Activated CD8-positive, alpha-beta memory T cell treated with anti-CD3 and anti-CD28 coated beads, Interleukin-2, amount 50 U/mL, for 4 hours (primary cell): ENCODE measurements around the gene ADAMTS14.

Experiments
- DNase-seq: peaks from one replicate; pipeline ENCODE4 v3.0.0-alpha.2; 2020

The ADAMTS14 gene

DNA sequence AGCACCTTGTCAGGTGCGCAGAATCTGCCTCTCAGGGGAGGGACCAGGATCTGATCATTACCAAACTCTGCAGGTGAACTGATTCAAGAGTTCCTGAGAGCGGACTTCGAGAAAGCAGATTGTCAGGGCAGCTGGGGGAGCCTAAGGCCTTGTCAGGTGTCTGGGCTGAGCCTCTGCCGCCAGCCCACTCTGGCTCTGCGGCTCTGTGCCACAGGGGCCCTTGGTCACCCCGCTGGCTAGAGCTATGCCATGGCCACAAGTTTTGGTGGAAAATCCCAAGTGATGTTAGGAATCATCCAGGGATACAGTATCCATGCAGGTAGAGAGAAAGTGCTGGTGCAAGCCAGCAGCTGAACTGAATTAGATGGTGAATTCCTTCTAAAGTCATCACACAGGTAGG, 4.2 kb downstream of the ADAMTS14 start:
- no peak for DNase-seq

DNA sequence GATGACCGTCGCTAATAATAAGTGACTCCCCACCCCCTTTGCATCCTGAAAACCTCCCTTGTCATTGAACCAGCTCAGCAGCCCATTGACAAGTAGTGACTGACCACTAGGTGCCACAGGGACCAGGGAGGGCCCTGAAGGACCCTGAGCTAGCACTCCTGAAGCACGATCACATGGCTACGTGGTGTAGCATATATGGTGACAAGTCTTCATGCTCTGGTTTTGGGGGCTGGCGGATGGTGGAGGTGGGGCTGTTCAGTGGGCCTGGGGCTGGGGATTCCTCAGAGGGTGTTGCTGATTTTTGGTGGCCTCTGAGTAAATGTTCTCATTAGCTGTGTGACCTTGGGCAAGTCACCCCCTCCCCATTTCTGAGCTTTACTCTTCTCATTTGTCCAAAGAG, 4.7 kb downstream of the ADAMTS14 start:
- no peak for DNase-seq

- DNase-seq = no peak
Observed at GRCh38 chr10:70677620-70678249, 5.4 kb downstream of the ADAMTS14 start.

GRCh38 chr10:70678250-70678635, 5.9 kb downstream of the ADAMTS14 start:
- DNase-seq = no peak

DNA sequence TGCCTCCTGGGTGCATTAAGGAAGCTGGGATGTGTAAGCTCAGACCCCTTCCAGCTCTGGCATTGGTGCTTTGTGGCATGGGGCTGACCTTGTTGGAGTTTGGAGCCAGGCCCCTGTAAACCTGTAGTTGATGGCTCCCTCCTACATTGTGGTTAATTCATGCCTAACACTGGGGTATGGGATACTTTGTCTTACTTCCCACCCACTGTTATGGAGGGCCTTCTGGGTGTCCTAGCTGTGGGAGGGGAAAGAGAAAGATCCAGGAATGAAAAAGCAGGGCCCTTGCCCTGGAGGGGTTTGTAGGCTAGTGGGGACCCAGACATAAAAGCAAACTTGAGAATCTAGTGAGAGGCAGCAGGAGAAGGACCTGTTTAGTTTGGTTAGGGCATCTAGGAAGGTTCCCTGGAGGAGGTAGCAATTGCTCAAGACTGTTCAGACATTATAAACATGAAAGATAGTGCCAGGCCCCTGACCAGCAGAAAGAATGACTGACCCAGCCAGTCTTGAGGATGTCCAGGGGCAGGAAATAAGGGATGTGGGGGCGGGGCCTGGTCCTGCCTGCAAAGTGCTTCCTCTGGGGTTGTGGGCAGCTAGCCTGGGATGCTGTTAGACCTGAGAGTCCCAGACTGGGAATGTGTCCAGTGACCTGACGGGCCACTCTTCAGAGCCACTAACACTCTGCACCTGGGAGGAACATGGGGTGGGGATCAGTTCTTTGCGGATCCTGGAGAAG, 6.6 kb downstream of the ADAMTS14 start:
- no peak for DNase-seq

DNA sequence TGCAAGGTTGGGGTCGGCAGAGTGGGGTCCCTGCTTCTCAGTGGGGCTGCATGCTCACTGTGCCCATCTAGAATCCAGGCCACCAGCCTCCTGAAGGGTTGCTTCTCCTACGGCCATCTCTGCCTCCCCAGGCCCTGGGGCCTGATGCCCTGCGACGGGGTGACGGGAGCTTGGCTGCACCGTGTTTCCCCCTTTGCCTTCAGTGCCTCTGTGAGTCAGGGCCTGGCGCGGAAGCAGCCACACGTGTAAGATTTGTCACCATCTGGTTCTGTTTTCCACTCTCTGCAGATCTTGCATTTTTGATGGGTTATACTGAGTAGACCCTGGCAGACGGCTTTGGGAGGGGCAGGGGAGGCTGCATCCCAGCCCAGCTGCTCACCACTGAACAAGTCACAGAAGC, 7.2 kb downstream of the ADAMTS14 start:
- DNase-seq = no peak

DNA sequence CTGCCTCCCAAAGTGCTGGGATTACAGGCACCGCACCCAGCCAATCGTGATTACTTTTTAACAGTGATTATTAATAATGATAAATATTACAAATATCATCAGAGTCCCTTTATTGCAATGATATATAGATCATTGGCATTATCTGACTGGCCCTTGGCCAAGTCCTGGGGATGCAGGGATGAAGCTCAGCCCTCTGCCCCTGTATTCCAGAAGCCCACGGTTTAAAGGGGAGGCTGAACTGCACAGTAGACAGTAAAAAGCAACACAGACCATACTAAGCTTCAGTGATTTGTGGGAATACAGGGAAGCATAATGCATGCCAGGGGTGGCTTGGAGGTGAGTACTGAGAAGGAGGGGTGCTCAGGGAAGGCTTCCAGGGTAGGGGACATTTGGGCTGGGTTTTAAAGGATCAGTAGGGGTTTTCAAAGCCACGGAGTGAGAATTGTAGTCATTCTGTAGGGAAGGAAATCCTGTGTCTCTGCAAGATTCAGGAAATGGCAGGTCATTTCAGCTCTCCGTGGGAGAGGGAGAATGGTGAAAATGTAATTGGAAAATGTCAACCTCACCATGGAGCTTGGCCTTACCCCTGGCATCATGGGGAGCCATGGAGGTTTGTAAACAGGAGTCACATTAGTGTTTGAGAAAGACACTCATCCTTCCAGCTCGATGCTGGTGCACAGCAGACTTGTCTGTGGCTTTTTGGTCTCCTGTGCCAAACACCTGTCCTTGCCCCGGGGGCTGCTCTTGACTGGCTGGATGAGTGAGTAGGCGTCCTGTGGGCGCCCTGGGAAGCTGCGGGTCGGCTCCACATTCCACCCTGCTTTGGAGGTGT, 8.8 kb downstream of the ADAMTS14 start:
- no peak for DNase-seq

- no peak for DNase-seq
Observed at GRCh38 chr10:70681731-70682005, 9.4 kb downstream of the ADAMTS14 start.

- no peak for DNase-seq
Observed at GRCh38 chr10:70682920-70683600, 10.8 kb downstream of the ADAMTS14 start.

DNA sequence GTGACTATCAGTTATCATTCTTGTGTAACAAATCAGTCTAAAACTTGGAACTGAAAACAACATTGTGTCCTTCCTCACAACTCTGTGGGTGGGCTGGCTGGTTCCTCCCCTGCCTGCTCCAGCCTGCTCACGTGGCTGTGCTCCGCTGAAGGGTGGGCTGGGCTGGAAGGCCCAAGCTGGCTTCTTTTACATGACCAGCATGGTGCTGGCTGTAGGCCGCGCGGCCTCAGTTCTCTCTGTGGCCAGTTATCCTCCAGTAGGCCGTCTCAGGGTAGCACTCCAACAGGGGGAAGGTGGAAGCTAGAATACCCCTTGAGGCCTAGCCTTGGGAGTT, 11.3 kb downstream of the ADAMTS14 start:
- DNase-seq = no peak

- no peak for DNase-seq
Observed at GRCh38 chr10:70683940-70684339, 11.6 kb downstream of the ADAMTS14 start.

DNA sequence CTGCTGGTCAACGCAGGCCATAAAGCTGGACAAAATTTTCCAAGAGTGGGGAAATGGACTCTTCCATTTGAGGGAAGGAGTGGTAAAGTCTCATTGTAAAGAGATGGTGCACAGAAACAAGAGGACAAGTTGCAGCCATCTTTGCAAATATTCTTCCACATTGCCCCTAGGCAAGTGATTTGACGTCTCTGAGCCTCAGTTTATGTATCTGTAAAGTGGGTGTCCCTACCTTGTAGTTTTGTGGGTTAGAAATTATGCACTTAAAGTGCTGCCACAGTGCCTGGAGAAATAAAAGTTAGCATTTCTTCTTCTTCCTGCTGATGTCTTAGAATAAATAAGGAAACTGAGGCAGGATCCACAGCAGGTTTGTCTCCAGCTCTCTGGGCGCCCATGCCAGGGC, 12.1 kb downstream of the ADAMTS14 start:
- no peak for DNase-seq

DNA sequence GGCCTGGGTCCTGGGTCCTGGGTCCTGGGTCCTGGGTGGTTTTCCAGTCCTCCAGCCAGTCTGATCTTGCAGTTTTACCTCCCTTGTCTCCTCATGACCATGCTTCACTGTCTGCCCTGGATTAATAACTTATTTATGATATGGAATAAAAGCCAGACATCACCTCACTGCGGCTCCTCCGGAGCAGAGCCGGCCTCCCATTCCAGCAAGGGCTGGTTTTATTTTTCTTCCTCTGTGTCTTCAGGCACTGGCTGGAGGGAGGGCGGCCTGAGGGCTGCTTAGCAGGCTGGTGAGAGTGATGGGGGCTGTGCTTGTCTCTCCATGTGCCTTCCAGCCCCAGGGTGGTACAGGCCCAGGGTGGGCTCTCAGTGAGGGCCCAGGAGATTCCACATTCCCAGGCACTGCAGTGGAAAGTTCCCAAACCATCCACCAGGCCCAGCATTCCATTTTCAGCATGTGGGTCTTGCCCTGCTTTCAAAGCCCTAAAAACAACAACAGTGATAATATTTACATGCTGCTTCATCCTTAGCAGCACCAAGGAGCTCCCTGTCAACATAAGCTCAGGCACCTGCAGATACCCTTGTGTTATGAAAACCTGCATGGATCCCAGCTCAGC, 12.6 kb downstream of the ADAMTS14 start:
- no peak for DNase-seq

DNA sequence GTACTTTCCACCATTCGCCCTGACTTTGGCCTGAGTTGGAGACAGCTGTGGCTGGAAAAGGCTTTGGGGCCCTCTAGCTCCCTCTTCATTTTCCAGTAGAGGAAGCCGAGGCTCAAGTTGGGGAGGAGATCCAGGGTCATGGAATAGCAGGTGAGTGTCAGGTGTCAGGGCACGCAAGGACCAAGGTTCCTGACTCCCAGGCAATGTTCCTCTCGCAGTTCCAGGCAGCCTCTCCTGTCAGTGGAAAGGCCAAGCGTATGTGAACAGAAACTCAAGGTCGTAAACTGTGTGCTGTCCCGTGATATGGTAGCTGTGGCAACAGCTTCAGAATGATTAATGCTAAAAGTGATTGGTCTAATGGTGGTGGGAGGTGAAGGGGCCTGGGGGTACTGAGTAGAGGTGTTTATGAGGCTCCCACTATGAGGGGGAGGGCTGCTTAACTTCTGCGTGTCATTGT, 13.2 kb downstream of the ADAMTS14 start:
- DNase-seq = no peak

DNA sequence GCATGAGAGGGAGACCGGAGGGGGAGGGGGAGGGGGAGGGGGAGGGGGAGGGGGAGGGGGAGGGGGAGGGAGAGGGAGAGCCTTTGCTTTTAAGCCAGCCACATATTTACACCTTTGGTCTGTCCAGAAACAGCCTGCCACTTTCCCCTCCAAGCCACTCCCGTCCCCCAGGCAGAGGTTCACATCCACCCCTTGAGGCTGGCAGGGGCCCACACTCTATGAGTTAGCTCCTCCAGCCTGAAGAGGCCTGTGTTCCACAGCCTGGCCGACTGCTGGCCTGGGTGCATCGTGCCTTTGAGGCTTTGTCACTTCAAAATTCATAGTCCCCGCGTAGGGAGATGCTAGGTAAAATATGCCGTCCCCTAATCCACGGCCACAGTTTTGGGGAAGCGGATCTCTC, 16.5 kb downstream of the ADAMTS14 start:
- DNase-seq = no peak

DNA sequence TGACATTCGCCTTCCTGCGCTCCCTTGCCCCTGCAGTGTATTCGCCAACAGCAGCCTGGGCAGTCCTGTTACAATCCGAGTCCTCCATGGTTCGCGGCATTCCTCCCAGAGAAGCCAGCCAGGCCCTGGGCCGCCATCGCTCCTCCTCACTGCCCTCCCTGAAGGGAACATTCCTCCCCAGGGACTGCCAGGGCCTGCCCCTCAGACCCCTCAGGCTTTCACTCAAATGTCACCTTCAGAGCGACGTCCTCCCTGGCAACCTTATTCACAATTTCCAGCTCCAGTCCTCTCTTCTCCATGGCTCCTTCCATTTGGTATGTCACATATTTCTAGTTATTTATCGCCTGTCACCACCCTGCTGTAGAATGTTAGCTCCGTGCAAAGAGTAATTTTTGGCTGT, 17.4 kb downstream of the ADAMTS14 start:
- DNase-seq = no peak

- no peak for DNase-seq
Observed at GRCh38 chr10:70690589-70690988, 18.3 kb downstream of the ADAMTS14 start.

DNA sequence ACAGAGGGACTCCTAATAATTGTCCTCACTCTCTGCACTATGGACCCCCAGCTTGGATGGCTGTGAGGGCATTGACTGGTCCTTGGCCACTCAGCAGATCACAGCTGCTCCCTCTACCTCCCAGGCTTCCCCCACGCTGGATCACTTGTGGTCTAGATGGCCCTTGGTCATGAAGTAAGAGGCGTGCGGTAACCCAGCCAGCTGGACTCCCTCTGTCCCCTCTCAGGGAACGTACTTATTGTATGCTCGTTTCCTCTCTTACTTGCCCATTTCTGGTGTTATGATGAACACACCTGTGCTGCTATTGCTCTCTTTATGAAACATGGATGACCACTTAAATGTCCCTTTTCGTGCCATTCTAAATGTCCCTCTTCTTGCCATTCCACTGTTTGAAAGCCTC, 19.3 kb downstream of the ADAMTS14 start:
- DNase-seq = no peak

- DNase-seq = no peak
Observed at GRCh38 chr10:70692043-70692603, 19.8 kb downstream of the ADAMTS14 start.

DNA sequence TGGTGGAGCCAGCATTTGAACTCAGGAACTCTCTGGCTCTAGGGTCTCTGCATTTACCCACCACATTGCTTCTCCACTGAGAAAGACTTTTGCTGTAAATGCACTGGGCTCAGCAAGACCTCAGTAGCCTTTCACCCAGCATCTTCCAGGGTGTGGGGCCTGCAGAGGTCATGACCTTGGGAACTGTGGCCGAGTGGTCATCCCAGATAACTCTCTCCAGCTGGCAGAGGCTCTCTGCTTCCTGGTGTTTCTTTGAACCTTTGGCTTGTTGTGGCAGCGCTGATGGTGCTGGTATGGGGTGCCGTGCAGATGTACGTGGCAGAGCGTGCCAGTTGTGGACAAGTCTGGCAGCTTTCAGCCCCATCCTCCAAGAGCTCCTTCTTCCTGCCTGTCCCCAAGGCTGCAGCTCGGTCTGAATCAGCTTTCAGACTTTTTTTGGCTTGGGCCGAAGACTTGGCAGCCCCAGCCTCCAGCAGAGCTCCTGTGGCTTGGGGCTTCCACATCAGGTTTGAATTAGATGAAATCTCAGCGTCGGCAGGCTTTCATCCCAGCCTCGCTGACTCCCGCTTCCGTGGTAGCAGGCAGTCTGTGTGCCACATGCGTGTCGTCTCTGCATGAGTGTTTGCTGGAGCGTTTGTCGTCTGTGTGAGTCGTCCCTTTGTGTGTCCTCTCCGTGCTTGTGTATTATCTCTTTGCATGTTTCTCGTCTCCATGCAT, 21.5 kb downstream of the ADAMTS14 start:
- no peak for DNase-seq

DNA sequence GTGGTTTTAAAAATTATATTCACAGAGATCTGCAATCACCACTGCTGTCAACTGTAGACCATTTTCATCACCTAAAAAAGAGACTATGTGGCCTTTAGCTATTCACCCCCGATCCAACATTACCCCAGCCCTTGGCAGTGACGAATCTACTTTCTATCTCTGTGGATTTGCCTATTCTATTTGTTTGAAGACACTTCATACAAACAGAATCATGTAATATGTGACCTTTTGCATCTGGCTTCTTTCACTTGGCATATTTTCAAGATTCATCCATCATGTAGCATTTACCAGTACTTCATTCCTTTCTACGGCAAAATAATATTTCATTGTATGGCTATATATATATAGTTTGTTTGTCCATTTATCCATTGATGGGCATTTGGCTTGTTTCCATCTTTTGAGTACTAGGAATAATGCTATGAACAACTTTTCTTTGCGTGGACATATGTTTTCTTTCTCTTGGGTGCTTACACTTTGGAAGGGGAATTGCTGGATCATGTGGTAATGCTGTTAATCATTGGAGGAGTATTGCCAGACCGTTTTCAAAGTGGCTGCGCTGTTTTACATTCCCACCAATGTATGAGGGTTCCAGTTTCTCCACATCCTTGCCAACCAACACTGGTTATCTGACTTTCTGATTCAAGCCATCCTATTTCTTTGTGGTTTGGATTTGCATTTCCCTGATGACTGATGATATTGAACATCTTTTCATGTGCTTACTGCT, 22.3 kb downstream of the ADAMTS14 start:
- no peak for DNase-seq
